T-helper 2 cell (primary cell): ENCODE measurements around the gene CEP126.
"Not testable (repeated sequence)": the region's sequence is repeated elsewhere in the genome, so short reads cannot be mapped to it uniquely, and the experiment has no call there.

ENCODE experiments used
- DNase-seq, 5 experiments: peaks; one replicate each; pipeline versions ENCODE4 v3.0.0 to v3.0.0-alpha.2; 2012 to 2022

CEP126 gene

GRCh38 chr11:101929294-101929915 lies 14.6 kb downstream of the CEP126 start:
- no peak for DNase-seq

GRCh38 chr11:101931692-101932091 lies 16.9 kb downstream of the CEP126 start:
- DNase-seq, result no peak

GRCh38 chr11:101940901-101941520 lies 26.2 kb downstream of the CEP126 start:
- DNase-seq, result no peak

- DNase-seq, result no peak
These were observed 30.1 kb downstream of the CEP126 start for GRCh38 chr11:101944923-101945322.

GRCh38 chr11:101945448-101945847 lies 30.6 kb downstream of the CEP126 start:
- DNase-seq, result no peak

GRCh38 chr11:101949680-101950220 lies 34.9 kb downstream of the CEP126 start:
- DNase-seq, result no peak

GRCh38 chr11:101955278-101955677 lies 40.5 kb downstream of the CEP126 start:
- DNase-seq, result no peak

GRCh38 chr11:101955701-101956100 lies 40.9 kb downstream of the CEP126 start:
- no peak for DNase-seq

- DNase-seq, result no peak
These were observed 45.4 kb downstream of the CEP126 start for GRCh38 chr11:101960231-101960630.

GRCh38 chr11:101964200-101964599 lies 49.4 kb downstream of the CEP126 start:
- not testable (repeated sequence) for DNase-seq

- DNase-seq, result no peak
These were observed 59.4 kb downstream of the CEP126 start for GRCh38 chr11:101974255-101974654.

GRCh38 chr11:101974771-101975170 lies 60.0 kb downstream of the CEP126 start:
- DNase-seq, result no peak

- no peak for DNase-seq
These were observed 60.9 kb downstream of the CEP126 start for GRCh38 chr11:101975734-101976133.

- DNase-seq, result no peak
These were observed 72.6 kb downstream of the CEP126 start for GRCh38 chr11:101987370-101987769.

GRCh38 chr11:101993172-101993571 lies 78.4 kb downstream of the CEP126 start:
- DNase-seq, result no peak

- not testable (repeated sequence) for DNase-seq
These were observed 79.3 kb downstream of the CEP126 start for GRCh38 chr11:101994052-101994469.

GRCh38 chr11:101996111-101996510 lies 81.3 kb downstream of the CEP126 start:
- DNase-seq, result no peak

- DNase-seq, result no peak
These were observed 87.0 kb downstream of the CEP126 start for GRCh38 chr11:102001657-102002338.

- DNase-seq, result no peak
These were observed 89.4 kb downstream of the CEP126 start for GRCh38 chr11:102004220-102004619.

- no peak for DNase-seq
These were observed 90.5 kb downstream of the CEP126 start for GRCh38 chr11:102005306-102005705.

- DNase-seq, result no peak
These were observed 92.2 kb downstream of the CEP126 start for GRCh38 chr11:102006835-102007566.

GRCh38 chr11:102007567-102008437 lies 93.0 kb downstream of the CEP126 start:
- DNase-seq, result peak in 2 of 5 experiments; percentile 6 to 45
